Natural killer cell (primary cell): ENCODE data around the gene RAPGEF5. TPM values are rescaled to one million over a fixed set of nuclear protein-coding genes. Genes with fewer than 3 reads are reported as not detected.

Experiments used
- ATAC-seq, 3 donors: fragments of 150-1000 bp in 2 of 3; fragments of 200-7000 bp in 1 of 3; cut with Tn5 transposase; 1 replicate in 1 of 3; 2 replicates in 2 of 3; pipeline ENCODE4 v1.10.0; 2021; ENCODE audit warnings: mild to moderate bottlenecking in 2 of 3, moderate library complexity in 2 of 3
- DNase-seq, 2 donors: peaks; one replicate each; pipeline versions ENCODE4 v3.0.0 to v3.0.0-alpha.2; 2013 to 2021; ENCODE audit warnings: mixed read lengths in 1 of 2
- H3K27ac ChIP-seq: one replicate; pipeline ENCODE4 v1.5.1; 2013; ENCODE audit warnings: mild to moderate bottlenecking, low read length
- H3K27me3 ChIP-seq: one replicate; pipeline ENCODE4 v1.6.1; 2013; ENCODE audit warnings: low read length; ENCODE audit not compliant: control insufficient read depth, insufficient read depth
- H3K36me3 ChIP-seq: one replicate; pipeline ENCODE4 v1.6.1; 2013; ENCODE audit warnings: low read length; ENCODE audit not compliant: control insufficient read depth, insufficient read depth
- H3K4me1 ChIP-seq: one replicate; pipeline ENCODE4 v1.6.1; 2013; ENCODE audit warnings: low read length; ENCODE audit not compliant: control insufficient read depth, insufficient read depth
- H3K4me3 ChIP-seq: one replicate; pipeline ENCODE4 v1.5.1; 2013; ENCODE audit warnings: low read length
- H3K9me3 ChIP-seq: one replicate; pipeline ENCODE4 v1.6.1; 2013; ENCODE audit warnings: low read length; ENCODE audit not compliant: control insufficient read depth, insufficient read depth
- H3K27ac Mint-ChIP-seq, 2 donors: one replicate each; pipeline ENCODE4 v1.8.0; 2022; ENCODE audit warnings: mild to moderate bottlenecking in 2 of 2, mixed read lengths in 2 of 2, moderate library complexity in 1 of 2
- H3K27me3 Mint-ChIP-seq, 2 donors: one replicate each; pipeline ENCODE4 v1.8.0; 2022; ENCODE audit warnings: low read depth in 2 of 2, mixed read lengths in 2 of 2
- H3K36me3 Mint-ChIP-seq: one replicate; pipeline ENCODE4 v1.8.0; 2022; ENCODE audit warnings: mixed read lengths
- H3K4me1 Mint-ChIP-seq, 2 donors: one replicate each; pipeline ENCODE4 v1.8.0; 2022; ENCODE audit warnings: mixed read lengths in 2 of 2
- H3K4me3 Mint-ChIP-seq: one replicate; pipeline ENCODE4 v1.8.0; 2022; ENCODE audit warnings: mild to moderate bottlenecking, moderate library complexity, mixed read lengths
- H3K9me3 Mint-ChIP-seq, 2 donors: one replicate each; pipeline ENCODE4 v1.8.0; 2022; ENCODE audit warnings: mixed read lengths in 2 of 2
- WGBS: methylation state at CpG from one replicate; pipeline ENCODE4 v1.1.7; 2013; ENCODE audit warnings: missing lambda C conversion rate; ENCODE audit not compliant: insufficient coverage; 5-methylcytosine and 5-hydroxymethylcytosine counted together
- intact Hi-C: fragments of 100-400 bp; cut with micrococcal nuclease; formaldehyde crosslinking; loops from one replicate; pipeline ENCODE4 v1.14.2; 2022
- total RNA-seq, 4 donors: library from RNA; stranded (reverse); fragments of 120-200 nt in 1 of 4; gene quantifications; one replicate each; pipeline versions ENCODE4 v1.2.3 to v1.2.4, GENCODE V29; 2013 to 2022
- TF ChIP-seq, protein P1 (sequence below): fragments of 200-600 bp; IDR thresholded peaks from one replicate; pipeline ENCODE4 v1.8.0; 2022; ENCODE audit warnings: antibody characterized with exemption

Gene RAPGEF5
- total RNA-seq, 3 donors from 2014 or later (not counting 1 experiment from before 2014, with no cell fraction given): 0.26 to 0.33 TPM; not detected in 1

DNA sequence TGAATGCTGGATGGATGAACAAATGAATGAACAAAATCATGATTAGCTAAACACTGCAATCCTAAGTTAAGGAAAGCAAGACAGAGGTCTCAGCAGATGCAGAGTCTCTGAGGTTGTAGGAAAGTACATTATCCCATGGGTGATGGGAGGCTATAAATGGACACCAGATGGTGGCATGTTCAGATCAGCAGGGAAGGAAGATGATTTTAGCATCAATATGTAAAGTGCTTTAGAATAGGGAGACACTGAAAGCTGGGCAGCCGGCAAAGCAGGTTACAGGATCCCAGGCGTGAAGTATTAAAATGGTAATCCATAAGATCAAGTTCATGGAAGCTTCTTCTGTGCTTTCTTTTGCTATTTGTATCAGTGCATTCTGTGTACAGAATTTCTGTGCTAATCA, 7.9 kb upstream of the RAPGEF5 start:
- H3K4me1 Mint-ChIP-seq: no peaks in the 10 kb centered on the region
- no peaks in the 10 kb centered on the region for H3K9me3 Mint-ChIP-seq
- Histone ChIP-seq H3K36me3 (no peaks in the 10 kb centered on the region), H3K9me3 (no peaks in the 10 kb centered on the region), H3K4me3 (no peak overlapping the region), H3K4me1 (no peaks in the 10 kb centered on the region), H3K27ac (no peak overlapping the region), H3K27me3 (no peaks in the 10 kb centered on the region)
- TF ChIP-seq, protein P1, sequence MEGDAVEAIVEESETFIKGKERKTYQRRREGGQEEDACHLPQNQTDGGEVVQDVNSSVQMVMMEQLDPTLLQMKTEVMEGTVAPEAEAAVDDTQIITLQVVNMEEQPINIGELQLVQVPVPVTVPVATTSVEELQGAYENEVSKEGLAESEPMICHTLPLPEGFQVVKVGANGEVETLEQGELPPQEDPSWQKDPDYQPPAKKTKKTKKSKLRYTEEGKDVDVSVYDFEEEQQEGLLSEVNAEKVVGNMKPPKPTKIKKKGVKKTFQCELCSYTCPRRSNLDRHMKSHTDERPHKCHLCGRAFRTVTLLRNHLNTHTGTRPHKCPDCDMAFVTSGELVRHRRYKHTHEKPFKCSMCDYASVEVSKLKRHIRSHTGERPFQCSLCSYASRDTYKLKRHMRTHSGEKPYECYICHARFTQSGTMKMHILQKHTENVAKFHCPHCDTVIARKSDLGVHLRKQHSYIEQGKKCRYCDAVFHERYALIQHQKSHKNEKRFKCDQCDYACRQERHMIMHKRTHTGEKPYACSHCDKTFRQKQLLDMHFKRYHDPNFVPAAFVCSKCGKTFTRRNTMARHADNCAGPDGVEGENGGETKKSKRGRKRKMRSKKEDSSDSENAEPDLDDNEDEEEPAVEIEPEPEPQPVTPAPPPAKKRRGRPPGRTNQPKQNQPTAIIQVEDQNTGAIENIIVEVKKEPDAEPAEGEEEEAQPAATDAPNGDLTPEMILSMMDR: no peak
- ATAC-seq (no peak), DNase-seq (no peak)
- WGBS: 88% methylated on average over 2 of the region's 2 CpGs
- H3K27ac Mint-ChIP-seq: no peak overlapping the region
- H3K4me3 Mint-ChIP-seq: no peak overlapping the region
- no peaks in the 10 kb centered on the region for H3K36me3 Mint-ChIP-seq
- H3K27me3 Mint-ChIP-seq: peaks cover 7 to 19% of the 10 kb centered on the region in 2 donors
- intact Hi-C loops: no loop called here

- Histone ChIP-seq H3K4me1 (no peaks in the 10 kb centered on the region), H3K27ac (no peak overlapping the region), H3K27me3 (no peaks in the 10 kb centered on the region), H3K36me3 (no peaks in the 10 kb centered on the region), H3K9me3 (no peaks in the 10 kb centered on the region), H3K4me3 (no peak overlapping the region)
- H3K4me1 Mint-ChIP-seq: no peaks in the 10 kb centered on the region
- peaks cover 11 to 24% of the 10 kb centered on the region in 2 donors for H3K27me3 Mint-ChIP-seq
- ATAC-seq: no peak
- H3K36me3 Mint-ChIP-seq: no peaks in the 10 kb centered on the region
- H3K9me3 Mint-ChIP-seq: no peaks in the 10 kb centered on the region
- TF ChIP-seq, protein P1: no peak
- H3K4me3 Mint-ChIP-seq: no peak overlapping the region
- intact Hi-C loops: no loop called here
- DNase-seq: no peak
- no peak overlapping the region for H3K27ac Mint-ChIP-seq
- WGBS: 82% methylated on average over 4 of the region's 4 CpGs
Observed at GRCh38 chr7:22363756-22364422, 6.9 kb upstream of the RAPGEF5 start.

GRCh38 chr7:22361795-22362194, 4.8 kb upstream of the RAPGEF5 start:
- peaks cover 17 to 41% of the 10 kb centered on the region in 2 donors for H3K27me3 Mint-ChIP-seq
- no peak overlapping the region for H3K27ac ChIP-seq
- intact Hi-C loops: no loop called here
- H3K9me3 ChIP-seq: no peaks in the 10 kb centered on the region
- DNase-seq: no peak
- no peaks in the 10 kb centered on the region for H3K4me1 ChIP-seq
- H3K4me1 Mint-ChIP-seq: peaks cover 0 to 4% of the 10 kb centered on the region in 2 donors
- no peak overlapping the region for H3K27ac Mint-ChIP-seq
- no peak overlapping the region for H3K4me3 Mint-ChIP-seq
- no peak for ATAC-seq
- no peaks in the 10 kb centered on the region for H3K9me3 Mint-ChIP-seq
- H3K4me3 ChIP-seq: no peak overlapping the region
- H3K27me3 ChIP-seq: peaks cover 2% of the 10 kb centered on the region
- 94% methylated on average over 2 of the region's 2 CpGs for WGBS
- TF ChIP-seq, protein P1: no peak
- no peaks in the 10 kb centered on the region for H3K36me3 ChIP-seq
- no peaks in the 10 kb centered on the region for H3K36me3 Mint-ChIP-seq

DNA sequence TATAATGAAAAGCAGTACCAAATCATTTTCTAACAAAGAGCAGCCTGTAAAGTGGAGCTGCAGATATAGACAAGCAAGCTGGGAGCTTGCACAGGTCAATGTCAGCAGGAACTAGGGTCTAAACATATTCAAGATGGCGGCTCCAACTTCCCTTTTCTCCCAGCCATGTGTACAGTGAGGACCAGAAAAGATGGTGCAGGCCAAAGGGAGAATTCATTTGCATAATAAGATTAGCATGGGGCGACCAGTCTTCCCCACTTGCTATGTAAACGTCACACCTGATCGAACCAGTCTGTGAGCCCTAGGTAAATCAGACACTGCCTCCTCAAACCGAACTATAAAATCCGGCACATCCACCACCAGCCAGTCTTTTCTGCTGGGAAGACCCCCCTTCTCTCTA, 4.4 kb upstream of the RAPGEF5 start:
- WGBS: 91% methylated on average over 6 of the region's 6 CpGs
- Mint-ChIP-seq H3K27ac (no peak overlapping the region), H3K27me3 (peaks cover 17 to 41% of the 10 kb centered on the region in 2 donors), H3K4me1 (peaks cover 0 to 4% of the 10 kb centered on the region in 2 donors), H3K36me3 (no peaks in the 10 kb centered on the region), H3K4me3 (no peak overlapping the region), H3K9me3 (no peaks in the 10 kb centered on the region)
- Histone ChIP-seq H3K9me3 (no peaks in the 10 kb centered on the region), H3K27ac (no peak overlapping the region), H3K4me3 (no peak overlapping the region), H3K27me3 (peaks cover 2% of the 10 kb centered on the region), H3K36me3 (no peaks in the 10 kb centered on the region), H3K4me1 (peaks cover 3% of the 10 kb centered on the region)
- ATAC-seq: no peak
- intact Hi-C loops: no loop called here
- no peak for DNase-seq
- TF ChIP-seq, protein P1: no peak
